Activated CD4-positive, alpha-beta T cell treated with anti-CD3 and anti-CD28 coated beads, Interleukin-2, amount 10 ng/mL, durations not matched to agents 7 days and 5 days (primary cell): ENCODE results near the gene DSC3. TPM values are rescaled to one million over a fixed set of nuclear protein-coding genes. Genes with fewer than 3 reads are reported as not detected.

Experiments
- CTCF ChIA-PET: fragments of 350-600 bp; sonication (Branson Sonifier 250); formaldehyde crosslinking; loops from one replicate; lab custom pipeline; 2021; ENCODE audit warnings: antibody characterized with exemption; lab: Charles Lee
- POLR2A ChIA-PET: fragments of 350-600 bp; sonication (Branson Sonifier 250); formaldehyde crosslinking; loops from one replicate; lab custom pipeline; 2021; ENCODE audit warnings: antibody characterized with exemption; lab: Charles Lee
- DNase-seq: peaks from one replicate; pipeline ENCODE4 v3.0.0-alpha.2; 2020
- H3K27ac Mint-ChIP-seq: one replicate; pipeline ENCODE4 v1.8.0; 2021; ENCODE audit warnings: mild to moderate bottlenecking, moderate library complexity, mixed read lengths
- H3K27me3 Mint-ChIP-seq: one replicate; pipeline ENCODE4 v1.8.0; 2021; ENCODE audit warnings: mixed read lengths
- H3K36me3 Mint-ChIP-seq: one replicate; pipeline ENCODE4 v1.8.0; 2021; ENCODE audit warnings: low read depth, mixed read lengths
- H3K4me1 Mint-ChIP-seq: one replicate; pipeline ENCODE4 v1.8.0; 2021; ENCODE audit warnings: mixed read lengths
- H3K4me3 Mint-ChIP-seq: one replicate; pipeline ENCODE4 v1.8.0; 2021; ENCODE audit warnings: mild to moderate bottlenecking, moderate library complexity, mixed read lengths
- H3K9me3 Mint-ChIP-seq: one replicate; pipeline ENCODE4 v1.8.0; 2021; ENCODE audit warnings: mixed read lengths
- total RNA-seq, 2 experiments: library from RNA; stranded (reverse); gene quantifications; one replicate each; pipeline ENCODE4 v1.2.3, GENCODE V29; 2021

Gene DSC3
- not detected for total RNA-seq

DNA sequence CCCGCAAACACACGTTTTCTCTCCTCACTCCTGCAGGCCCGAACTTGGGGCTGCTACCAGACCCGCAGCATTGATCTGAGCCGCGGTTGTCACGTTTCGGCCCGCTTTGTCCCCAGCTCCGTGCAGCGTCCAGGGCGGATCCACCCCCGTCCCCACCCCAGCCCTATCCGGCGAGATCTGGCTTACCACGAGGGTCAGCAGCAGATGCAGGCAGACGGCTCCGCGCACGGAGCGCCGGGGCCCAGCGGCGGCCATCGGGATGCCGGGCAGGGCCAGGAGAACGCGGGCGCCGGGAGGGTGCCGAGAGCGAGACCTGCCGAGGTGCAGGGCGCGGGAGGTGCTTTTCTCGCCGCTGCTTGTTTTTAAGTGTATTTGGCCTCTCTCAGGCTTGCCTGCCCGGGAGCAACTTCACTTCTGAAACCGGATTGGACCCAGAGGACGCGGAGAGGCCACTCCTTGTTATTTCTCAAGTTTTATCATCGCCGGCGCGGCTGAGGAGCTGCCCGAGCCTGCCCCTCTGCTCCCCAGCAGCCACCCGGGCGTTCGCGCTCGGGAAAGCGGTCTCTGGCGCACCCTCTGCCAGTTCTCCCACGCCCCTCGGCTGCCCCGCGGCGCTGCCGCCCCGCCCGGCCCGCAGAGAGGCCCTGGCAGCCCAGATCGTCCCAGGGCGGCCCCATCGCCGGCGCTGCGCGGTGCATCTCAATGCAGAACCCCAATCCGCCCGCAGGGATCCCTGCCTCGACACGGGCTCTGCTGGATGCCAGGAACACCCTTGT is at the start of gene DSC3:
TSS of gene DSC3 (minus strand) at position 337 of the 776 bp plus-strand sequence. CDS start at position 255, 82 bp downstream.
- no peak for DNase-seq
- Mint-ChIP-seq H3K27me3 (peaks cover 41% of the 10 kb centered on the region), H3K36me3 (no peaks in the 10 kb centered on the region), H3K9me3 (no peaks in the 10 kb centered on the region), H3K4me3 (no peak within 1 kb of the TSS), H3K4me1 (peaks cover 6% of the 10 kb centered on the region), H3K27ac (no peak within 1 kb of the TSS)
- POLR2A ChIA-PET: no interaction called here
- CTCF ChIA-PET: no interaction called here

- no peaks in the 10 kb centered on the region for H3K4me1 Mint-ChIP-seq
- H3K4me3 Mint-ChIP-seq: no peak overlapping the region
- POLR2A ChIA-PET: no interaction called here
- no peak for DNase-seq
- no peaks in the 10 kb centered on the region for H3K9me3 Mint-ChIP-seq
- no peaks in the 10 kb centered on the region for H3K36me3 Mint-ChIP-seq
- CTCF ChIA-PET: no interaction called here
- no peaks in the 10 kb centered on the region for H3K27me3 Mint-ChIP-seq
- H3K27ac Mint-ChIP-seq: no peak overlapping the region
These were observed 48.8 kb upstream of the DSC3 start for GRCh38 chr18:31091350-31091749.

DNA sequence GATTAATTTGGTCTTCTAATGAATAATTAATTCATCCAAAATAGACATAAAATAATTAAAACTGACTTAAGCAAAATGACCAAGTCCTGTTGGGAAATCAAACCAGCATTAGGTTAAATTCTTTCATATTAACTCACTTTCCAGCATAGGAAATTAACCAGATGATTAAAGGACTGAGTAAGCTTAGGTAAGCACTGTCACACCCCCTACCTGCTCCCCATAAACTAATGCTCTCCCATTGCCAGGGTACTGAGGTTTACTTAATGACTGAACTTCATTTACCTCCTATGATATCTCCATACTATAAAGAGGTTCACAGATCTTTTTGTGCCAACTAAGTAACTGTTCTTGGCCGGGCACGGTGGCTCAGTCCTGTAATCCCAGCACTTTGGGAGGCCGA is 46.0 kb upstream of the DSC3 start:
- Mint-ChIP-seq H3K27me3 (no peaks in the 10 kb centered on the region), H3K27ac (no peak overlapping the region), H3K36me3 (no peaks in the 10 kb centered on the region), H3K4me3 (no peak overlapping the region), H3K4me1 (no peaks in the 10 kb centered on the region), H3K9me3 (no peaks in the 10 kb centered on the region)
- ChIA-PET POLR2A (no interaction called here), CTCF (no interaction called here)
- no peak for DNase-seq

DNA sequence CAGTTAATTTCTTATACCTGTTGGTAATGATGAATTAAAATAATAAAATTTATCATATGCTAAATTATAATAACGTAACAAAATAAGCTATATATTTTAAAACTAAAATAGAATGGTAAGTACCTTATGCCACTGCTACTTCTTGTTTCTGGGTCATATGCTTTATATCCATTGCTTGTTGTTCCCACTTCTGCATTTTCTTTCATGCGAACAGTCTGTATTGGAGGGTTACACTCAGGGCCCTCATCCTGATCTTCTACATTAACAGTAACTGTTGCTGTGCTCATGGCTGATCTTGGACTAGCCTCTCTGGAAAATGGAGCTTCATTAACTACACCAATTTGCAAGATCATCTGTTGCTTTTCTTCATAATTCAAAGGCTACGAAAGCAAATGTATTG is 37.4 kb upstream of the DSC3 start:
- Mint-ChIP-seq H3K27ac (no peak overlapping the region), H3K36me3 (no peaks in the 10 kb centered on the region), H3K9me3 (no peaks in the 10 kb centered on the region), H3K27me3 (no peaks in the 10 kb centered on the region), H3K4me1 (no peaks in the 10 kb centered on the region), H3K4me3 (no peak overlapping the region)
- ChIA-PET CTCF (no interaction called here), POLR2A (no interaction called here)
- DNase-seq: no peak

DNA sequence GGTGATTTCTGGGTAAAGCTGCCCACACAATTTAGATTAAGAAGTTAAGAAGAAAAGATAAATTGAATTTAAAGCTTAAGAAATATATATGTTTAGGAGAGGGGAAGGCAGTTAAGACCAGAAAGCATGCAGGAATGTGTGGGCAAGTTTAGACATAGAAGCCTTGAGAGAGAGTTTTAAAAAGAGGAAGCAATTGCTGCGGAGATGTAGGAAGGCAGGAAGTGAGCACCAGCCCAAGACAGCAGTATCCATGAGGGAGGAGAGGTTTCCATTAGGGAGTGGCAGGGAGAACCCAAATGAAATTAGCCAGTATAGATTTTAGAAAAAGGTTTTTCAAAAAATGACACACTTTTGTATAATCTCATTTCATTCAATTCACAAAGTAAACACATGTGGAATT is 35.3 kb upstream of the DSC3 start:
- H3K4me3 Mint-ChIP-seq: no peak overlapping the region
- H3K27ac Mint-ChIP-seq: no peak overlapping the region
- no peaks in the 10 kb centered on the region for H3K4me1 Mint-ChIP-seq
- ChIA-PET POLR2A (no interaction called here), CTCF (no interaction called here)
- no peaks in the 10 kb centered on the region for H3K36me3 Mint-ChIP-seq
- no peaks in the 10 kb centered on the region for H3K27me3 Mint-ChIP-seq
- no peaks in the 10 kb centered on the region for H3K9me3 Mint-ChIP-seq
- DNase-seq: no peak

DNA sequence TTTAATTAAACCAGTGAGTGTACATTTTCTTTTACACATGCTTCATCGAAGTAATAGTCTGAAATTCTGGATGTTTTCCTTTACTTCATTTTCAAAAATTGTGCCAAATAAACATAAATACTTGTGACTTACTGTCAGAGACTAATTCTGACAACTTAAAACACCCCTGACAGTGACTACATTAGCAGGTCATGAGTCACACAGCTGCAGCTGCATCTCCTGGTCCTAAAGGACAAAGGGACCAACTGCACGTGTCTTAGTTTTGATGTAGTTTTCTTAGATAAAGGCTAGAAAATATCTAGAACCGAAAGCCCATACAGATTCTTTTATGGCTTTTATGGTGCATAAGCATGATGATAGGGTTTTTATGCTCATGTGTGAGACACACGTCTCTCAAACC is 29.6 kb upstream of the DSC3 start:
- Mint-ChIP-seq H3K4me1 (no peaks in the 10 kb centered on the region), H3K27ac (no peak overlapping the region), H3K36me3 (no peaks in the 10 kb centered on the region), H3K9me3 (no peaks in the 10 kb centered on the region), H3K4me3 (no peak overlapping the region), H3K27me3 (no peaks in the 10 kb centered on the region)
- ChIA-PET CTCF (no interaction called here), POLR2A (no interaction called here)
- no peak for DNase-seq

DNA sequence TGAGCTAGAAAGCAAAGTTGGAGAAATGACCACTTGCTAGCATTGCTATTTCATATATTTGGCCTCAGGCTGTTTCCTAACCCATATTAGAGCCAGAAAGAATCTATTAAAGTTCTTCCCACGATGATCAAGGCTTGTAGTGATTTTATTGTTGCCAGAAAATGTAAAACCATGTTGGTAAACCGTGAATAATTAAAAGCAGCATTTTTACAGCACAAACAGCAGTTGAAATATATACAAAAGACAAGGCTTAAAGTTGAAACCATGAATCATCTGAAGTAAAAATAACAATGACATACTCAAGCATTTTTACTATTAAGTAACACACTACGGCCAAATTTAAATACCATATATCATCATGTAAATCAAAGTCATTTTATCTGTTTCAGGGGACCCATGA is 27.7 kb upstream of the DSC3 start:
- Mint-ChIP-seq H3K36me3 (no peaks in the 10 kb centered on the region), H3K27me3 (no peaks in the 10 kb centered on the region), H3K4me3 (no peak overlapping the region), H3K27ac (no peak overlapping the region), H3K9me3 (no peaks in the 10 kb centered on the region), H3K4me1 (no peaks in the 10 kb centered on the region)
- POLR2A ChIA-PET: no interaction called here
- no peak for DNase-seq
- CTCF ChIA-PET: no interaction called here

DNA sequence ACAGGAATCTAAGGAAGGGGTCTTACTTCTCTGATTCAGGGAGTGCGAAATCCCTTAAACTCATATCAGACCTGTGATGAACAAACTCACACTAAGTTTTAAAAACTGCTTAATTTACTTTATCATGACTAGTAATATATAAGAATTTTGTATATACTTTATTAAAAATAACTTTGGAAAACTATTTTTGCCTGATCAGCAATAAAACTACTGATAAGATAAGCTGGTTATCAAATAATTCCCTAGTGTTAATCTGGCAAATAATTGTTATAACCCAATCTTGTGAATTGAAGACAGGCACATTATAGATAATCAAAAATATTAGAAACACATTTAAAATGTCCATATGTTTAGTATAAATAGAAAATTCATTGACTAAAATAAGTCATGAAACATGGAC is 23.7 kb upstream of the DSC3 start:
- POLR2A ChIA-PET: no interaction called here
- no peaks in the 10 kb centered on the region for H3K4me1 Mint-ChIP-seq
- no peak overlapping the region for H3K27ac Mint-ChIP-seq
- DNase-seq: no peak
- CTCF ChIA-PET: no interaction called here
- no peaks in the 10 kb centered on the region for H3K27me3 Mint-ChIP-seq
- H3K9me3 Mint-ChIP-seq: no peaks in the 10 kb centered on the region
- no peaks in the 10 kb centered on the region for H3K36me3 Mint-ChIP-seq
- no peak overlapping the region for H3K4me3 Mint-ChIP-seq

DNA sequence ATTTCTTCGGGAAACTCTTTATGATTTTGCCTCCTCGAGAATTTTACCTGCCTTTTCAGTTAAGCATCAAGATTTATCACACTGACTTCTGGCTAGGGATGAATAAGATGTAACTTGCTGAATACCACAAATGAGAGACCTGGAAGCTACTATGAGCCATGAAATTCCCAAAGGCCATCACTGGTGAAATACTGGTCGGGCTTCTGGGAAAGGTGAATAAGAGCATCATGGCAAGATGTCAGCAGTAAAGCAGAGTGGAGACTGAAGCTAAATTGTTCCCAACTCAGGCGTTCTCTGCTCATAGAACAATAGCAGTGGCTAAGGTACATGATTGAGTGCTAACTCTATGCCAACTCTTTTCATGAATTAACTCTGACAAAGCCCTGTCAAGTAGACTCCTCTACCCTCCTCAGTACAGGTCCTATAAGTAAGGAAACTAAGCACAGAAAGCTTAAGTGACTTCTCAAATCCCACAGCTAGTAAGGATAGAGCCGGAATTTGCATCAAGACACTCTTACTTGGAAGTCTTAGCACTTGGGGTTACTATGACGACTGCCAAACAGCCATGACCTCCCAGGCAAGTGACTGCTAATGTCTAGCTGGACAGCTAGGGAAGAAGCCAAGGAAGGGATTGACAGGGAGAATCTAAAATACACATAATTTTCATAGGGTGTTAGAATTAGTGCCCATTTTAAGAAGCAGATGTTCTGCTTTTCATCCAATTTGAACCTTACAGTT is 22.7 kb upstream of the DSC3 start:
- Mint-ChIP-seq H3K36me3 (no peaks in the 10 kb centered on the region), H3K4me3 (no peak overlapping the region), H3K27ac (no peak overlapping the region), H3K27me3 (no peaks in the 10 kb centered on the region), H3K4me1 (no peaks in the 10 kb centered on the region), H3K9me3 (no peaks in the 10 kb centered on the region)
- ChIA-PET CTCF (no interaction called here), POLR2A (no interaction called here)
- DNase-seq: no peak

DNA sequence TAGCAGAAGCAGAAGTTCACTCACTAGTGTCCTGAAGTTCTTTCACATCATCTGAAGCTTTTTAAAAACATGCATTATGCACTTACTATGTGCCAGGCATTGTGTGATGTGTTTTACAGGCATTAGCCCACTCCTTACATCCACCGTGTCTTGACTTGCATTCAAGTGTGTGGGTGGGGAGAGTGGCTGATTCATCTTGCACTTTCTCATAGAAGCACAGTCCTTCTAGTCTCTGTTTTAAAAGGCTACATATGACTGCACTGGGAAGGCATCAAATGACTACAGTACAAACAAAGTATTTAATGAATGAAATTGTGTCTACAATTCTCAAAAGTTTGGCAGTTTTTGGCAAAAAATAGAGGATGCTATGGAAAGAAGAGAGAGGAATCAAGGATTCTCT is 21.6 kb upstream of the DSC3 start:
- no peaks in the 10 kb centered on the region for H3K9me3 Mint-ChIP-seq
- H3K36me3 Mint-ChIP-seq: no peaks in the 10 kb centered on the region
- ChIA-PET POLR2A (no interaction called here), CTCF (no interaction called here)
- no peaks in the 10 kb centered on the region for H3K27me3 Mint-ChIP-seq
- no peak overlapping the region for H3K4me3 Mint-ChIP-seq
- H3K27ac Mint-ChIP-seq: no peak overlapping the region
- DNase-seq: no peak
- H3K4me1 Mint-ChIP-seq: no peaks in the 10 kb centered on the region

DNA sequence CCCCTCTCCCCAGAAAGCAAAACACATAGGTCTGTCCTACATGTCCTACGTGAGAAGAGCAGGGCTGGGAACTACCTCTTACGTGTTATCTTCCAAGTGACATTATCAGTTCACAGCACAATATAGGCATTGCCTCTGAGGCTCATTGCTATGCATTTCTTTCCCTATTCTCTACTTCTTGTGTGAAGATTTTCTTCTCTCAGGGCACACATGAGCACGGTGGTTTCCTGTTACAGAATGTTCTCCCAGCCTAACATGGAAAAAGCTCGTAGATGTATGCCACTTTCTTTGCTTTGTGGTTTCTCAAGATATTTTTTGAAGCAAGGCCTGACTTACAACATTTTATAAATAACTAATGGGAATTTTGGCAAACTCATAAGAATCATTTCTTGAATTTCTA is 19.4 kb upstream of the DSC3 start:
- H3K27me3 Mint-ChIP-seq: no peaks in the 10 kb centered on the region
- H3K9me3 Mint-ChIP-seq: no peaks in the 10 kb centered on the region
- H3K4me1 Mint-ChIP-seq: no peaks in the 10 kb centered on the region
- DNase-seq: no peak
- ChIA-PET CTCF (no interaction called here), POLR2A (no interaction called here)
- H3K27ac Mint-ChIP-seq: no peak overlapping the region
- H3K4me3 Mint-ChIP-seq: no peak overlapping the region
- H3K36me3 Mint-ChIP-seq: no peaks in the 10 kb centered on the region

DNA sequence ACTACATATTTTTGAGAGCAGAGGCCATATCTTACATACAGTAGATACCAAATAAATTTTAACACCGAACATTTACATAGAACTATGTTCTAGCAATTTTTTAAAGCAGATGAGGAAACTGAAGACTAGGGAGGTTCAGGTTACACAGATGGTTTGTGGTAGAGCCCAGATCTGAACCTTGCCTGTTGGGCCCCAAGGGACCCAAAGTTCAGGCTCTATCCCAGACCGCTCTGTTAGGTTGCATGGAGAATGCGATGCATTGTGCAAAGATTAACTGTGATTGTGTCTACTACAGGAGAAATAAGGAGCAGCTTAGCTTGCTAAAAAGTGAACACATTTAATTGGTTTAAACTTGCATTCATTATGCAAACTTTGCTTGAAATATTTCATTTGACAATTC is 16.4 kb upstream of the DSC3 start:
- Mint-ChIP-seq H3K9me3 (no peaks in the 10 kb centered on the region), H3K27ac (no peak overlapping the region), H3K27me3 (no peaks in the 10 kb centered on the region), H3K4me1 (no peaks in the 10 kb centered on the region), H3K36me3 (no peaks in the 10 kb centered on the region), H3K4me3 (no peak overlapping the region)
- no peak for DNase-seq
- ChIA-PET POLR2A (no interaction called here), CTCF (no interaction called here)

DNA sequence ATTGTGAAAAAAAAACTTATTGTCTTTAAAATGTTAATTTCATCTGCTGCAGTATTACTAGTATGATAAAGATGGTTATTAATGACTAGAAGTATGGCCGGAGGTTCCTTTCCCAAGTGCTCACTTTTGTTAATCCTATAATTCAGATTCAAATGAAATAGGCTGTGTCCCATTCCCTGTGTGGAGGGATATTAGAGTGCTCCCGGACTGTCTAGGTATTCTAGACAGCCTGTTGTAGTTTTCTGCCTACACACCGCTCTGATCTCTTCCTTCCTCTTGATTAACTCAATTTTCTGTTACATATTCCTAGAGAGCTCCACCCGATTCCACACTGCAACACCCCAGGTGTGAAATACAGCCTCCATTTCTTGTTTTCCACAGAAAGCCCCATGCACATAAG is 15.4 kb upstream of the DSC3 start:
- POLR2A ChIA-PET: no interaction called here
- H3K4me1 Mint-ChIP-seq: no peaks in the 10 kb centered on the region
- peaks cover 2% of the 10 kb centered on the region for H3K9me3 Mint-ChIP-seq
- no peak for DNase-seq
- H3K4me3 Mint-ChIP-seq: no peak overlapping the region
- H3K27ac Mint-ChIP-seq: no peak overlapping the region
- H3K36me3 Mint-ChIP-seq: no peaks in the 10 kb centered on the region
- H3K27me3 Mint-ChIP-seq: no peaks in the 10 kb centered on the region
- CTCF ChIA-PET: no interaction called here

GRCh38 chr18:31057051-31057450 is 14.5 kb upstream of the DSC3 start:
- no peak overlapping the region for H3K4me3 Mint-ChIP-seq
- H3K27me3 Mint-ChIP-seq: no peaks in the 10 kb centered on the region
- no peaks in the 10 kb centered on the region for H3K36me3 Mint-ChIP-seq
- peaks cover 2% of the 10 kb centered on the region for H3K9me3 Mint-ChIP-seq
- CTCF ChIA-PET: no interaction called here
- no peak for DNase-seq
- POLR2A ChIA-PET: no interaction called here
- no peak overlapping the region for H3K27ac Mint-ChIP-seq
- no peaks in the 10 kb centered on the region for H3K4me1 Mint-ChIP-seq
